DMS153 treated with DMSO at 0.1 percent for 48 hours (cell line): ENCODE measurements around the gene CEBPA.

Experiments used
- DNase-seq: peaks from one replicate; lab custom pipeline; 2025; ENCODE audit not compliant: unreplicated experiment; lab: John Stamatoyannopoulos, UW

Gene CEBPA

GRCh38 chr19:33252418-33252962, 49.8 kb downstream of the CEBPA start:
- no peak for DNase-seq

GRCh38 chr19:33251526-33252090, 50.7 kb downstream of the CEBPA start:
- DNase-seq, result no peak

- DNase-seq, result no peak
Measured at GRCh38 chr19:33251076-33251475, 51.3 kb downstream of the CEBPA start.

GRCh38 chr19:33250500-33250899, 51.8 kb downstream of the CEBPA start:
- DNase-seq, result no peak
